ENCODE measurements around the gene AFMID.
A peak's percentile ranks its signal among the peaks of the same experiment; 100 is the strongest.

The AFMID gene

GRCh38 chr17:78180083-78180482, 7.1 kb upstream of the AFMID start:
- DNase-seq (ENCODE audit: low spot score), result no peak

DNA sequence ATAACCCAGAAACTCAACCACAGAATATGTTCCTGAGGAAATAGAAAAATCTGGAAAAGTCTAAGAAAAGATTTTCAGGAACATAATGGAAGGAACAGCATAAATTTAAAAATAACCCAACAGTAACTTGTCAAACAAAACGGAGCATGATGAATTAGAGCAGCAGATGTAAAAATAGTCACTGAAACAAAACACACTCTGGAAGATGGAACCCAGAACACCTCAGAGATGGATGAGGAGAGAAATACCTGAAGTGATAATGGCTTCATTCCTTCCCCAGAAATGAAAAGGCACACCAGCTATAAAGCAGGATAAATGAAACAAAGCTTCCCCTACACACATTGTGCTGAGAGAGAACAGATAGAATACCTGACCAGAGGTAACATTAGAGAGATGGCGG, 6.7 kb upstream of the AFMID start:
- DNase-seq (ENCODE audit: low spot score), result no peak

GRCh38 chr17:78182504-78182903, 4.7 kb upstream of the AFMID start:
- DNase-seq (ENCODE audit: low spot score), result no peak

DNA sequence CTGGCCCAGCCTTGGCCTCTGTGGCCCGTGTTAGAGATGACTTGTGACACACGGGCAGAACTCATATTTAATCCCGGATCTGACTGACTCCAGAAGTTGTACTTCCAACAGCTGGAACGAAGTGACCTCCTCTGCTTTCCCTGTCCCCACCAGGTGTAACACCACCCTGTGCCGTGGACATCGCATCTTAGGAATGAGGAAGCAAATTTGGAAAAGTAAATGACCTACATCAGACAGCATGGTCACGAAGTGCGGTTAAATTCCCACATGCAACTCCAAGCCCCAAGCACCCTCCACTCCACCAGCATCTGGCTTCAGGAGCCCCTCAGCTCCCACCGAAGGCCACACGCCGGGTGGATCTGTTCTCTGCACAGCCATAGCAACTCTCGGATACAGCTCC, 3.2 kb upstream of the AFMID start:
- no peak for DNase-seq (ENCODE audit: low spot score)

- DNase-seq (ENCODE audit: low spot score), result no peak
These were observed 2.8 kb upstream of the AFMID start for GRCh38 chr17:78184351-78184750.

DNA sequence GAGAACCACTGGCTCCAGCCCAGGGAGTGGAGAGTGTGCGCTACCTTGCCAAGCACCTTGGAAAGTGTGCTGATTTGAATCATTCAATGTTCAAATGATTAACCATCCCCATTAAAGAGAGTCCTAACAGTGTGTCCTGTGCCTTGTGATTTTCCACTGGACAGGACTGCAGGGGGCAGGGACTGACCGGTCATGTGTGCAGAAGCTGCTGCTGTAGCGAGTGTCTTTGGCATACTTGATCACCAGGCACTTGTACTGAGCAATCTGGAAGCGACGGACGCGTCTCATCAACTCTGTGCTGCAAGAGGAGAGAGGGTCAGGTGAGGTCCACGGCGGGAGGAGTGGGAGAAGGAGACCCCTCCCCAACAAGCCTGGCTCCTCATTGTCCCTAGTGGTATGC, 2.3 kb upstream of the AFMID start:
- no peak for DNase-seq (ENCODE audit: low spot score)

DNA sequence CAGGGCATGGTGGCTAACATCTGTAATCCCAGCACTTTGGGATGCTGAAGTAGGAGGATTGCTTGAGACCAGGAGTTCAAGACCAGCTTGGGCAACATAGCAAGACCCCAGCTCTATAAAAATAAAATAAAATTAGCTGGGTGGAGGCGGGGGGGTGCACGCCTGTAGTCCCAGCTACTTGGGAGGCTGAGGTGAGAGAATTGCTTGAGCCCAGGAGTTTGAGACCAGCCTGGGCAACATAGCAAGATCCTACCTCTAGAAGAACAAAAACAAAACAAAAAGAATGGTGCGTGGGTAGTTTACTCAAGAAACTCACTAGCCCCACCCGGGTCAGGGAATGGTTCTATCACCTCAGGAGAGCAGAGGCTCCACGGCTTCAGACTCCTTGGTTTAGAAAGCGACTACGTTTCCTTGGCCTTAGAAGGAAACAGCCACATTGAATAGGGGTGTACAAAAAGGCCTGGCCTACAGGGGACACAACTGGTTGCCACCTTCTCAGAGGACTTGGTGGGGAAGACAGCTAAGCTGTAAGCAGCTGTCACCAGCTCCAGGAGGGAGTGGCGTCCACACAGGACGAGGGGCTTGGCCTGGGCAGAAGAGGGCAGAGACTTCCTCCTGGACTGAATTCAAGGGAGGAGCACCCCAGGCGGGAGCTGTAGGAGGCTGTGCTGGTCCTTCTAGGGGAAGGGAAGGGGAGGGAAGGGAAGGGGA, 1.0 kb upstream of the AFMID start:
- DNase-seq (ENCODE audit: low spot score), result peak; percentile 56

DNA sequence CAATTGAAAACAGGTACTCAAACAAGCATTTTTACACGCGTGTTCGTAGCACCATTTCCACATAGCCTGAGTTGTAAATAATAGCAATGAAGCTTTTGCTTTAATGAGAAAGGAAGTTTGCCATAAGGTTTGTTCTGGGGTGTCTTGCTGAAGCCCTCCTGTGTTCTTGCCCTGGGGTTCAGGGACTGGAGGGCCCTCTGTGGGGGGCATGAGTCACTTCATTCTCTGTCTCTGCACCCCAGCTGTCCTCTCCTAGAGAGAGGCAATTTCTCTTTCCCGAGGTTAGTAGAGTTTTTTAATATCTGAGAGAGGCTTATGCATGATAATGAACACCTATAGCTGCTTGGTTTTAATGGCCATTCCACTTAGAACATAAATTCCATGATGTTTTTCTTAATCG, 9.6 kb downstream of the AFMID start:
- DNase-seq (ENCODE audit: low spot score), result no peak

- no peak for DNase-seq (ENCODE audit: low spot score)
These were observed 10.1 kb downstream of the AFMID start for GRCh38 chr17:78197147-78197832.

DNA sequence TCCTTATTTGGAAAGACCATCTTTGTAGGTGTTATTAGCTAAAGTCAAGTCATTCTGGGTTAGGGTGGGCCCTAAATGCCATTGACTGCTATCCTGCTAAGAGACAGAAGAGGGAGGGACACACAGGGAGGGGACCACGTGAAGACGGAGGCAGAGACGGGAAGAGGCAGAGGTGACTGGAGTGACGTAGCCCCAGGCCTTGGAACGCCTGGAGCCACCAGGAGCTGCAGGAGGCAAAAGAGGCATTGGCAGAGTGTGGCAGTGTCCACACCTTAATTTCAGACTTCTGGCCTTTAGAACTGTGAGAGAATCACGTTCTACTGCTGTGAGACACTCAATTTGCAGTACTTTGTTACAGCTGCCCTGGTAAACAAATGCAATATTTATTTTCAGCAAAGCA, 13.3 kb downstream of the AFMID start:
- DNase-seq (ENCODE audit: low spot score), result no peak

DNA sequence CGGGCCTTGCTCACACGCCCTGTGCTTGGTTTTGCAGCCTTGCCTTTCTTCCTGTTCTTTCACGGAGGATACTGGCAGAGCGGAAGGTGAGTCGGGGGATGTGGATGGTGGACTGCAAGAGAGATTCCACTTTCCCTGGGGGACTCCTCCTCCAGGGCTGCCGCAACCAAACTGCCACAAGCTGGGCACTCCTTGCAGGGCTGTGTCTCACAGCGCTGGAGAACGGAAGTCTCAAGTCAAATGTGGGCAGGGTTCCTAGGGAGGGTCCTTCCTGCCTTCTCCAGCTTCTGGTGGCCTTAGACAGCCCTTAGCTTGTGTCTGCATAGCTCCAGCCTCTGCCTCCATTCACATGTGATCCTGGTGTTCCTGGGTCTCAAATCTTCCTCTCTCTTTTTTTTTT, 15.5 kb downstream of the AFMID start:
- DNase-seq (ENCODE audit: low spot score), result no peak

DNA sequence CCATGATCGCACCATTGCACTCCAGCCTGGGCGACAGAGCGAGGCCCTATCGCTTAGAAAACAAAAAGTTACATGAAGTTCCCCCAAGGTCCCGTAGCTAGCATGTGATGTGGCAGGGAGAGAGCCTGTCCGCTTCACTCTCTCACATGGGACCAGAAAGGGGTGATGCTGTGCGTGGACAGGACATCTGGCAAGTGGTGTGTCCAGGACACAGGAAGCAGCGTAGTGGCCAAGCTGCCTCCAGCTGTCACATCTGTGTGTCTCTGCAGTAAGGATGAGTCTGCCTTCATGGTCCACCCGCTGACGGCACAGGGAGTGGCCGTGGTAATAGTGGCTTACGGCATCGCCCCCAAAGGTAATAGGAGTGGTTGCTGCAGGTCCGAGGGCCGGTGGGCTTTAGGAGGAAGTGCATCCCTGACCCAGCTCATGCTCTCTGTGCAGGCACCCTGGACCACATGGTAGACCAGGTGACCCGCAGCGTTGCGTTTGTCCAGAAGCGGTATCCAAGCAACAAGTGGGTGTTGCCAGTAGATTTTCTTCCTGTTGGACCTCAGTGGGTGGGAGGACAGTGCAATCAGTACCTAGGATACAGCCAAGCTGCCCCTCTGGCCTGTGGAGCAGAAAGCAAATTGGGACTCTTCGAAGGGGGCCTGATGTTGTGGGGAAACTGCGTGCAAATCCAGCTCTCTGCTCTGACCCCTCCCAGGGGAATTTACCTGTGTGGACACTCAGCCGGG, 17.4 kb downstream of the AFMID start:
- no peak for DNase-seq (ENCODE audit: low spot score)

GRCh38 chr17:78205124-78205775, 18.1 kb downstream of the AFMID start:
- DNase-seq (ENCODE audit: low spot score), result no peak

DNA sequence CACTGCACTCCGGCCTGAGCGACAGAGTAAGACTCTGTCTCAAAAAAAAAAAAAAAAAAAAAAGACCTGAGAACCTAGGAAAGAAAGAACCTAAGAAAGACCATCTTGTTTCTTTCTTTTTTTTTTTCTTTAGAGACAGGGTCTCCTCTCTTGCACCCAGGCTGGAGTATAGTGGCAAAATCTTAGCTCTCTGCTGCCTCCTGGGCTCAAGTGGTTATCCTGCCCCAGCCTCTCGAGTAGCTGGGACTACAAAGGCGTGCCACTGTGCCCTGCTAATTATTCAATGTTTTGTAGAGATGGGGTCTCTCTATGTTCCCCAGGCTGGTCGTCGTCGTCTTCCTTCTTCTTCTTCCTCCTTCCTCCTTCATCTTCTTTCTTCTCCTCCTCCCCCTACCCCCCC, 19.1 kb downstream of the AFMID start:
- DNase-seq (ENCODE audit: low spot score), result no peak

DNA sequence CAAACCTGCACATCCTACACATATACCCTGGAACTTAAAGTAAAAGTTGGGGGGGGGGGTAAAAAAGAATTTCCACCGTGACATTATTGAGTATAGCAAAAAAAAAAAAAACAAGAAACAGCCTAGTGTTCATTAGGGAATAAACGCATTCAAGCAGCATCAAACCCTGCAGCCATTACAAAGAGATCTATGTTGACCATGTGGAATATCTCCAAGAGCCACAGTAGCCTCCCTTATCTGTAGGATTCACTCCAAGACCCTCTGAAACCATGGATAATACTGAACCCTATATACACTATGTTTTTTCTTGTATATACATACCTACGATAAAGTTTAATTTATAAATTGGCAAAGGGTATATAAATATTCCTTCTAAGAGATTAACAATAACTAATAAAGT, 21.3 kb downstream of the AFMID start:
- DNase-seq (ENCODE audit: low spot score), result no peak

GRCh38 chr17:78210111-78210510, 22.9 kb downstream of the AFMID start:
- no peak for DNase-seq (ENCODE audit: low spot score)

- DNase-seq (ENCODE audit: low spot score), result no peak
These were observed 23.9 kb downstream of the AFMID start for GRCh38 chr17:78211032-78211431.

DNA sequence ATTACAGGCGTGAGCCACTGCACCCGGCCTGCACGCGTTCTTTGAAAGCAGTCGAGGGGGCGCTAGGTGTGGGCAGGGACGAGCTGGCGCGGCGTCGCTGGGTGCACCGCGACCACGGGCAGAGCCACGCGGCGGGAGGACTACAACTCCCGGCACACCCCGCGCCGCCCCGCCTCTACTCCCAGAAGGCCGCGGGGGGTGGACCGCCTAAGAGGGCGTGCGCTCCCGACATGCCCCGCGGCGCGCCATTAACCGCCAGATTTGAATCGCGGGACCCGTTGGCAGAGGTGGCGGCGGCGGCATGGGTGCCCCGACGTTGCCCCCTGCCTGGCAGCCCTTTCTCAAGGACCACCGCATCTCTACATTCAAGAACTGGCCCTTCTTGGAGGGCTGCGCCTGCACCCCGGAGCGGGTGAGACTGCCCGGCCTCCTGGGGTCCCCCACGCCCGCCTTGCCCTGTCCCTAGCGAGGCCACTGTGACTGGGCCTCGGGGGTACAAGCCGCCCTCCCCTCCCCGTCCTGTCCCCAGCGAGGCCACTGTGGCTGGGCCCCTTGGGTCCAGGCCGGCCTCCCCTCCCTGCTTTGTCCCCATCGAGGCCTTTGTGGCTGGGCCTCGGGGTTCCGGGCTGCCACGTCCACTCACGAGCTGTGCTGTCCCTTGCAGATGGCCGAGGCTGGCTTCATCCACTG, 27.0 kb downstream of the AFMID start, which contains the start of gene BIRC5:
TSS of gene BIRC5 (plus strand) at position 238 of the 690 bp plus-strand sequence. CDS start at position 302, 64 bp downstream.
- peak; percentile 91 for DNase-seq (ENCODE audit: low spot score)

GRCh38 chr17:78214706-78215061, 27.5 kb downstream of the AFMID start:
- DNase-seq (ENCODE audit: low spot score), result no peak

GRCh38 chr17:78219396-78220150, 32.4 kb downstream of the AFMID start:
- DNase-seq (ENCODE audit: low spot score), result no peak

- DNase-seq (ENCODE audit: low spot score), result no peak
These were observed 35.9 kb downstream of the AFMID start for GRCh38 chr17:78223061-78223460.

Measured in LoVo (cell line).